BLaER1 treated with 17β-estradiol and CSF1 and Interleukin-3, amounts not matched to agents 10 nM and 100 nM (cell line): Measurements from ENCODE around the gene BRD3OS.

Source experiments
- H3K27ac ChIP-seq, 11 experiments: shearing (Covaris generic); formaldehyde crosslinking; 2 replicates each; pipeline ENCODE4 v1.8.1; 2022
- H3K27me3 ChIP-seq, 11 experiments: shearing (Covaris generic); formaldehyde crosslinking; 2 replicates each; pipeline ENCODE4 v1.8.1; 2022
- H3K36me3 ChIP-seq, 11 experiments: shearing (Covaris generic); formaldehyde crosslinking; 2 replicates each; pipeline ENCODE4 v1.8.1; 2022
- H3K4me1 ChIP-seq, 10 experiments: shearing (Covaris generic); formaldehyde crosslinking; 2 replicates each; pipeline ENCODE4 v1.8.1; 2022
- H3K4me2 ChIP-seq, 11 experiments: shearing (Covaris generic); formaldehyde crosslinking; 2 replicates each; pipeline ENCODE4 v1.8.1; 2022
- H3K4me3 ChIP-seq, 10 experiments: shearing (Covaris generic); formaldehyde crosslinking; 2 replicates each; pipeline ENCODE4 v1.8.1; 2022
- H3K9ac ChIP-seq, 11 experiments: shearing (Covaris generic); formaldehyde crosslinking; 2 replicates each; pipeline ENCODE4 v1.8.1; 2022
- H3K9me3 ChIP-seq, 11 experiments: shearing (Covaris generic); formaldehyde crosslinking; replicated peaks in 1 of 11; 2 replicates each; pipeline ENCODE4 v1.8.1; 2022
- H4K20me1 ChIP-seq, 11 experiments: shearing (Covaris generic); formaldehyde crosslinking; 2 replicates each; pipeline ENCODE4 v1.8.1; 2022
- Cebpa-rat ChIP-seq, 11 experiments: shearing (Covaris generic); IDR thresholded peaks; 2 replicates each; pipeline ENCODE4 v1.8.1; 2022

The BRD3OS gene

DNA sequence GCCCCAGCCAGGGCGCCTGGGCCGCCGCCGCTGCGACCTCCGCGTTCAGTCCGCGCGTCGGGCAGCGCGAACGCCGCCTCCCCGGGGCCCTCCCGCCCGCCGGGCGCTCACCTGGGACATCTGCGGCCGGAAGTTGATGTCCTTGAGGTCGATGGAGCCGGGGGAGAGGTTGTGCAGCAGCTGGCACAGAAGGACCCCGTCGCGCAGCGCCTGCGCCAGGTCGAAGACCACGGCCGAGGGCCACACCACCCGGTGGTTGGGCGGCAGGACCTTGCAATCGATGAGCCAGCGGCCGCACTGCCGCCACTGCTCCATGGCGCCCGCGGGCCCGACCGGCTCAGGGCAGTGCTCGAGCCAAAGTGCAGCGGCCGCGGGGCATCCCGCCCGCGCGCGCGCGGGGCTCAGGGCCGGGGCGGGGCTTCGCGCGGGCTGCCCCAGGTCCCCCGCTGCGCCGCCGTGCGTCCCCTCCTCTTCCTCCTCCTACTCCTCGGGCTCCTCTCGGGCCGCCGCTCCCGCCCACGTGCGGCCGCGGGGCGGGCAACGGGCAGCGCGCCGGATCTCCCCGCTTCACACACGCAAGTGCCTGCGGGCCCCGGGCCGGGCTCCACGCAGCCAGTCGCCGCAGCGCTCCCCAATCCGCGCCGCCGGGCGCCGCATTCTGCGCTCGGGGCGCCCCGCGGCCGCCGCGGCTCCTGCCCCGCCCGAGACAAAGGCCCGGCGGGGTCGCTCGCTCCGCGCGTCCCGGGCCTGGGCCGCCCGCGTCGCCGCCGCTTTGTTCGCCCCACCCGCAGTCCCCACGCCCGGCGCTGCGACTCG, 33.1 kb upstream of the BRD3OS start, which contains the start of gene VAV2:
VAV2 (minus strand) TSS at position 361 of the 816 bp plus-strand sequence; CDS start at position 315, 46 bp downstream.
- H3K9me3 ChIP-seq: no peaks in the 10 kb centered on the region
- H3K27ac ChIP-seq: peak within 1 kb of the TSS; percentile 55 to 90 (median 87); a peak in 21 of 22 replicates
- peaks cover 29 to 57% (median 46%) of the 10 kb centered on the region in 10 experiments for H3K4me1 ChIP-seq
- peaks cover 30 to 71% (median 57%) of the 10 kb centered on the region in 11 experiments; a peak in 21 of 22 replicates for H4K20me1 ChIP-seq
- no peaks in the 10 kb centered on the region; a peak in 2 of 22 replicates for H3K27me3 ChIP-seq
- peak within 1 kb of the TSS; percentile 76 to 94 (median 87) for H3K9ac ChIP-seq
- TF ChIP-seq Cebpa-rat (IDR thresholded peaks at IDR 0.05): no peak
- peak within 1 kb of the TSS; percentile 65 to 94 (median 88) for H3K4me3 ChIP-seq
- H3K36me3 ChIP-seq: no peaks in the 10 kb centered on the region
- H3K4me2 ChIP-seq: peak within 1 kb of the TSS; percentile 96 to 100 (median 99)

DNA sequence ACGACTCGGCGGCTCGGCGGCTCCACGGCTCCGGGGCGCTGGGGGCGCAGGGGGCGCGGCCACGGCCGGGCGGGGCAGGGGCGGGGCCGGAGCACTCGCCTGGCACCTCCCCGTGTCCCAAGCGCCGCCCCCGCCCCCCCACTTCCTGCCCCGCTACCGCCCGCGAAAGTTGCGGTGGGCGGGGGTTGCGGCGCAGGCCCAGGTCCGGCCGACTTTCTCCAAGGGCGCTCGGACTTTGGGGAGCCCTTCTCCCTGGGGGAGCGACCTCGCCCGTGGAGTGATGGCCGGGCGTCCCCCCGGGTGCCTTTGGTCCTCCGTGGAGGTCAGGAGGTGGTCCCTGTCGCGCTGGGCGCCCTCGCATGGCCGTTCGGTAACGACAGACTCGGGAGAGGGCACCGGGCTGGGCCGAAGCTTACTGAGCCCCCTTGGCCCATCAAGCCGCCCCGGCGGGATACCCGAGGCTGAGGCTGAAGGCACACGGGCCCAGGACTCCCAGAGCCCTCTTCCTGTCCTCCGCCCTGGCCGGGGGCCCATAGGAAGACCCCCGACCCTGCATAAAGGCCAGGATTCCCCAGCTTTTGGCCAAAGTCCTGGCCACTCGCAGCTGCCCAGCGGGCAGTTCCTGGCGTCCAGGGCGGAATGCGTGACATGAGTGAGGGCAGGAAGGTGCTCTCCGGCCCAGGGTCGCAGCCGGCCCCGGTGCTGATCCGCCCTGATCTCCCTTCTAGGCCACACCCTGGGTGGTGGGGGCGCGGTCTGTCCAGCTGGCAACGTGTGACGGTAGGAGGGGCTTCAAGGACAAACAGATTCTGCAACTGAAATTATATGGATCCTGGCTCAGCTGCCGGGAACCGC, 32.3 kb upstream of the BRD3OS start:
- peak overlapping the region; percentile 76 to 94 (median 87) for H3K9ac ChIP-seq
- H3K4me3 ChIP-seq: peak overlapping the region; percentile 65 to 94 (median 88)
- no peaks in the 10 kb centered on the region for H3K9me3 ChIP-seq
- H3K4me2 ChIP-seq: peak overlapping the region; percentile 96 to 100 (median 99)
- H3K4me1 ChIP-seq: peaks cover 29 to 56% (median 46%) of the 10 kb centered on the region in 10 experiments
- H3K36me3 ChIP-seq: no peaks in the 10 kb centered on the region
- peaks cover 22 to 62% (median 49%) of the 10 kb centered on the region in 11 experiments; a peak in 21 of 22 replicates for H4K20me1 ChIP-seq
- peak overlapping the region; percentile 55 to 90 (median 87); a peak in 21 of 22 replicates for H3K27ac ChIP-seq
- no peak for TF ChIP-seq Cebpa-rat (IDR thresholded peaks at IDR 0.05)
- H3K27me3 ChIP-seq: no peaks in the 10 kb centered on the region; a peak in 2 of 22 replicates

DNA sequence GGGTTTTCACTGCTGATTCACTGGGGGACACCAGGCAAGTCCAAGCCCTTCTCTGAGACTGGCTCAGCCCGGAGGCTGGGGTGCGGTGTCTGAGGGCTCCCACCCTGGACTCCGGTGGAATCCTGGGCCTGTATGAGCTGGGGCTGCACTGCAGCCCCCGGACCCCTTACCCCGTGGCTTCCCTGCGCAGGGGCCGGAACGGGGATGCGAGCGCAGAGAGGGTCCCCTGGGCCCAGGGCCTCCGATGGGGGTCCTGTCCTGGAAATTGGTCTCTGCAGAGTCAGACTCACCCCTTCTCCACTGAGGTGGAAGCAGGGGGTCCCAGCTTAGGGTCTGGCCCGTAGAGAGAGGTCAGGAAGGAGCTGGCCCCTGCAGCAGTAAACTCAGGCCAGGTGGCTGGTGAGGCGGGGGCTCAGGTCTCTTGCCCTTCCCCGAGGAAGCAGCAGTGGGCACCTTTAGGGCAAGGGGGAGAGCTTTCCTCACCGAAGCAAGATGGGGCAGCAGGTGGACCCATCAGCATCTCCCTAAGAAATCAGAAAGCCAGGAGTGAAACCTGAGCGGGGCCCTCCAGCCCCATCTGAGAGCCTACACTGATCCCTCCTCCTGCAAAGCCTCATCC, 31.5 kb upstream of the BRD3OS start:
- peak overlapping the region in 10 of 11 experiments; percentile 76 to 94 (median 88); a peak in 14 of 22 replicates for H3K9ac ChIP-seq
- H3K4me2 ChIP-seq: peak overlapping the region; percentile 96 to 100 (median 99)
- peak overlapping the region; percentile 65 to 94 (median 88); a peak in 16 of 20 replicates for H3K4me3 ChIP-seq
- TF ChIP-seq Cebpa-rat (IDR thresholded peaks at IDR 0.05): no peak
- peaks cover 14 to 55% (median 42%) of the 10 kb centered on the region in 11 experiments; a peak in 21 of 22 replicates for H4K20me1 ChIP-seq
- peak overlapping the region in 4 of 11 experiments; percentile 72 to 90 (median 88); a peak in 6 of 22 replicates for H3K27ac ChIP-seq
- no peaks in the 10 kb centered on the region for H3K36me3 ChIP-seq
- H3K9me3 ChIP-seq: no peaks in the 10 kb centered on the region
- no peaks in the 10 kb centered on the region; a peak in 2 of 22 replicates for H3K27me3 ChIP-seq
- peaks cover 29 to 51% (median 44%) of the 10 kb centered on the region in 10 experiments for H3K4me1 ChIP-seq

DNA sequence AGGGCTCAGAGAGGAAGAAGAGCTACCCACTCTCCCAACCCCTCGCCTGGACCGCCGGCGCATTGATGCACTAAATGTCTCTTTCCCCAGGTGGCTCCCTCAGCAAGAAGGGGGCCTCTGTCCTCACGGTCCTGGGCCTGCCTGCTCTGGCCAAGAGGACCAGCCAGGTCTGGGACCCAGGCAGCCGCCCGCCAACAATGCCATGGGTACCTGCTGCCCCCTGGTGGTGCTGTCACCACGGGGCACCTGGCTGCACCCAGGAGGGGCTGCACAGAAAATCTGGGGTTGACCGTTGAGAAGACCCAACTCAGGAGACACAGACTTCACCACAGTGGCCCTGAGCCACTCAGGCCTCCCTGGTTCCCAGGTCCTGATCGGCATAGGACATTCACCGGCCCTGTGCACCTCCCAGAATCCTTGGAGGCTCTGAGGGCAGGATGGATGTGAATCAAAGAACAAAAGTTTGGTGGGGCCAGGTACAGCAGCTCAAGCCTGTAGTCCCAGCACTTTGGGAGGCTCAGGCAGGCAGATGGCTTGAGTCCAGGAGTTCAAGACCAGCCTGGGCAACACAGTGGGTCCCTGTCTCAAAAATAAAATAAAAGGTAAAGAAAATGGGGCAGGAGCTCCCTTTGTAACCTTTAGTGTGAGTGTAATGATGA, 30.8 kb upstream of the BRD3OS start:
- Histone ChIP-seq H3K9me3 (no peaks in the 10 kb centered on the region), H3K27ac (no peak overlapping the region), H3K4me1 (peaks cover 26 to 46% (median 39%) of the 10 kb centered on the region in 10 experiments), H3K9ac (0 out of 22 replicates have a peak overlapping the region, but pooled peaks of 1 of the 11 experiments have one; percentile 23), H4K20me1 (peaks cover 13 to 48% (median 34%) of the 10 kb centered on the region in 11 experiments; a peak in 21 of 22 replicates), H3K4me3 (no peak overlapping the region), H3K4me2 (peak overlapping the region in 8 of 11 experiments; percentile 96 to 100 (median 98); a peak in 10 of 22 replicates), H3K27me3 (no peaks in the 10 kb centered on the region; a peak in 2 of 22 replicates), H3K36me3 (no peaks in the 10 kb centered on the region)
- TF ChIP-seq Cebpa-rat (IDR thresholded peaks at IDR 0.05): no peak

DNA sequence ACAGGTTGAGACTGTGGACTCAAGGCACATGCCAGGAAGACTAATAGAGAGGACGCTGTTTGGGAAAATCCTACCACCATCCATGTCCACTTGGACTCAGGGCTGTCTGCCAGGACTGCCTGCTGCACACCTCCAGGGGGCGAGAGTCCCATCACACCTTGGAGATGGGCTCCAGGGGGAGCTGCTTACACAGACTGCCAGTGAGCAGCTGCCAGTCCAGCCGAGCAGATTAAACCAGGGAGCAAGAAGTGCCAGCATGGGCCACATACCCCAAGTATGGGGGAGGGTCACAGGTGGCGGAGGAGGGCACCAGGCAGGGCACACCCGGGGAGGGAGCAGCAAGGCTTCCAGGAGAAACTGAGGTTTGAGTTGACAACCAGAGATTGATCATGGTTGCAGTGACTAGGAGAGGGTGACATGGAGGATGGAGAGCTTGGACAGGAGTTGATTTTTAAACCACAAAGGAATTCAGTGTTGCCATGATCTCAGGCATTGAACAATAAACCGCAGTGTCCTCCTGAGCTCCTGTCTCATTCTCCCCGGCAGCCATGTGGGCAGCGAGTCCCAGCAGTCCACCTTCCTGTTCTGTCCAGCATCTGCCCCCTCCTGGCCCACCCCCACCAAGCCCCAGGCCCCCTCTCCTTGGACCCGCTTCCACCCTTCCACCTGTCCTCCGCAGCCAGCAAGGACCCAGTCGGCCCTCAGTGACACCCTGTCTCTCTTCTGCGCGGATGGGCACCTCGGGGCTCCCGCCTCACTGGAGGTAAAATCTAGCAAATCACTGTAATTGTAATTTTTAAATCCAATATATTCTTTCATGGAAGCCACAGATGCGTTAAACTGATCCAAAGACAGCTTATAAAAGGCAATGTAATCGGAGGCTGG, 30.0 kb upstream of the BRD3OS start:
- no peak overlapping the region for H3K4me3 ChIP-seq
- H3K36me3 ChIP-seq: no peaks in the 10 kb centered on the region
- H3K27me3 ChIP-seq: no peaks in the 10 kb centered on the region; a peak in 2 of 22 replicates

DNA sequence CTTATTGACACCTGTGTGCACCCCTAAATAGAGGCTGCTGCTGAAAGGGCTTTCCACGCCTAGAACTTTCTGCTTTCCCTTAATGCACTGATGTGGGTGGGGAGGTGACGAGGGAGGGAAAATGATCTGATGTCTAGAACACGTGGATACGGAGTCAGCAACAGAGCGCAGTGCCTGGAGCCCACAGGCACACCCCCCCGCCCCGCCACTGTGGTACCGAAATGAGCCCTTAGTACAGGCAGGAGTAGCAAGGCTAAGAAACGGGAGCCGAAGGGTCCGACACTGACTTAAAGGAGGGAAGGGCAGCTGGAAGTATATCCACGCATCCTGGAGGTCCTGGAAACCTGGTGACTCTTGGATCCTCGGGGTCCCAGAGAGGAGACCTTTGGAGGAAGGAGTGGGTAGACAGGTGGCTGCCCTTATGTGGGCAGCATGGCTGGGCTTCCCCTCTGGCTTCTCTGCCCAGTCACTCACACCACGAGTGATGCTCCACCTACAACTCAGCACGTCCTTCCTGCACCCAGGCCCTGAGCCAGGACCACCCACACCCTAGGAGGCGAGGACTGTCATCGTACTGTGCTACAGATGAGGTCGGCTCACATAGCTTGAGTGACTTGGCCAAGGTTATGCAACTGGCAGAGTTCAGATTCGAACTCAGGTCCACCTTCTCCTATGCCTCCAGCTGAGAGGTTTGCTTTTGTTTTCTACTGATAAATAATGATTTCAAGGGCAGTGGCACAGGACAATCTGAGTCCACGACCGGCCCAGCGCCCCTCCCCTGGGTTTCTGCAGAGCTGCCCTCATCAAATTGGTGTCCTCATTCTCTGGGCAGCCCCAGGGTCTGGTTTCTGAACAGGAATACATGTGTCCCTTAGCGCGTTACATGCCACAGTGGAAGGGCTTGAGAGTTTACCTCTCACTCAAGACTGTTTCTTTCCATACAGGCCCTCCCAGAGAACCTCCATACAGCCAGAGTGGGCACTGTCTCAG, 28.5 kb upstream of the BRD3OS start:
- Histone ChIP-seq H3K27me3 (no peaks in the 10 kb centered on the region; a peak in 1 of 22 replicates), H3K27ac (no peak overlapping the region), H3K36me3 (no peaks in the 10 kb centered on the region), H3K9ac (no peak overlapping the region), H3K4me2 (no peak overlapping the region), H4K20me1 (peaks cover 0 to 24% (median 11%) of the 10 kb centered on the region in 11 experiments; a peak in 17 of 22 replicates), H3K4me1 (peaks cover 11 to 23% (median 19%) of the 10 kb centered on the region in 10 experiments), H3K9me3 (no peaks in the 10 kb centered on the region), H3K4me3 (no peak overlapping the region)
- no peak for TF ChIP-seq Cebpa-rat (IDR thresholded peaks at IDR 0.05)

More for the DNA sequence above, 30.0 kb upstream of the BRD3OS start:
- Histone ChIP-seq H3K4me1 (peaks cover 19 to 39% (median 31%) of the 10 kb centered on the region in 10 experiments), H3K27ac (no peak overlapping the region), H3K9ac (no peak overlapping the region), H4K20me1 (peaks cover 5 to 40% (median 26%) of the 10 kb centered on the region in 11 experiments; a peak in 21 of 22 replicates), H3K4me2 (no peak overlapping the region), H3K9me3 (no peaks in the 10 kb centered on the region)
- no peak for TF ChIP-seq Cebpa-rat (IDR thresholded peaks at IDR 0.05)
